NB4 (cell line): ENCODE data around the gene SLC66A3.

Experiments used
- DNase-seq: peaks from one replicate; pipeline ENCODE4 v3.0.0; 2010; ENCODE audit warnings: low read depth
- H3K4me3 ChIP-seq: one replicate; pipeline ENCODE4 v1.5.1; 2011; ENCODE audit warnings: mild to moderate bottlenecking, low read depth, low read length, moderate library complexity
- CTCF ChIP-seq: IDR thresholded peaks from one replicate; pipeline ENCODE4 v1.5.1; 2012; ENCODE audit warnings: low read depth, low read length
- MAX ChIP-seq: IDR thresholded peaks from 2 replicates; pipeline ENCODE4 v1.6.1; 2011; ENCODE audit warnings: low read depth, low read length
- MYC ChIP-seq: IDR thresholded peaks from 2 replicates; pipeline ENCODE4 v1.6.1; 2011; ENCODE audit warnings: low read depth, low read length
- POLR2A ChIP-seq: IDR thresholded peaks from 2 replicates; pipeline ENCODE4 v1.6.1; 2011; ENCODE audit warnings: mild to moderate bottlenecking; ENCODE audit not compliant: insufficient read length; ENCODE audit errors: extremely low read depth

SLC66A3 gene

DNA sequence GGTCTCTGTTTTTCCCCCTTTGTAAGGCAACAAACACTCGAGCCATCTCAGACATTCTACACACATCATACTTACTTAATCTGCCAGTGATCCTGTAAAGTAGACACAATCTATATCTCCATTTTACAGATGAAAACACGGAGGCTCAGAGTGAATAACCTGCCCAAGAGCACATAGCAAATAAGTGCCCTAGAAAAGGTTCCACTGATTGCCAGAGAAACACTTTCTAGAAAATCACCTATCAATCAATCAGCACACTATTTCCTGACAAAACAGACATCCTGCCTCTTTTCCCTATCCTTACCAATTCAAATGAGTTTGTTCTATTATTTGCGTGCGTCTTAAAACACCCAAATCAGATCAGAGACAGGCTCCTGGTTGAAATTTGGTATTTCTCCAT, 23.9 kb downstream of the SLC66A3 start:
- no peak for TF ChIP-seq CTCF
- TF ChIP-seq POLR2A: no peak
- TF ChIP-seq MYC: no peak
- no peak for TF ChIP-seq MAX
- DNase-seq: no peak
- no peak overlapping the region for H3K4me3 ChIP-seq

GRCh38 chr2:11179899-11180298, 24.6 kb downstream of the SLC66A3 start:
- TF ChIP-seq POLR2A (no peak), MAX (no peak), MYC (no peak), CTCF (no peak)
- no peak overlapping the region for H3K4me3 ChIP-seq
- no peak for DNase-seq

GRCh38 chr2:11180653-11181052, 25.4 kb downstream of the SLC66A3 start:
- TF ChIP-seq MYC (no peak), MAX (no peak), CTCF (no peak), POLR2A (no peak)
- no peak for DNase-seq
- no peak overlapping the region for H3K4me3 ChIP-seq

GRCh38 chr2:11182951-11183350, 27.7 kb downstream of the SLC66A3 start:
- H3K4me3 ChIP-seq: no peak overlapping the region
- TF ChIP-seq POLR2A (no peak), MAX (no peak), CTCF (no peak), MYC (no peak)
- DNase-seq: no peak

DNA sequence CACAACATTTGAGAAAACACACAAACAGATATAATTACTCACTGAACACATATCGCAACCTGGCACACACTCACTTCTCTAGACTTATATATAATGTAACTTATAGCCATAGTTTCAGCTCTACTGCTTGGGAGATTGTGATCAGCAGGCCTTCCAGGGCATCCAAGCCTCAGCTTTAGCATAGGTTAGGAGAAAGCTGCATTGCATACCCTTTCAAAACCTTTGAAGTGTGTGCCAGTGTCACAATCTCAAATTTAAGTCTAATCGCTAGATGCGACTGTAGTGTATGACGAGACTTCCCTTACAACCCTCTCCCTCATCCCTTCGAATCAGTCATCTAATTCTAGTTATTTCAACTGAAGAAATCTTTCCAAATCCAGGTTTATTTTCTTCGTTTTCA, 30.9 kb downstream of the SLC66A3 start:
- DNase-seq: no peak
- no peak for TF ChIP-seq MAX
- TF ChIP-seq POLR2A: no peak
- TF ChIP-seq CTCF: no peak
- TF ChIP-seq MYC: no peak
- H3K4me3 ChIP-seq: no peak overlapping the region

DNA sequence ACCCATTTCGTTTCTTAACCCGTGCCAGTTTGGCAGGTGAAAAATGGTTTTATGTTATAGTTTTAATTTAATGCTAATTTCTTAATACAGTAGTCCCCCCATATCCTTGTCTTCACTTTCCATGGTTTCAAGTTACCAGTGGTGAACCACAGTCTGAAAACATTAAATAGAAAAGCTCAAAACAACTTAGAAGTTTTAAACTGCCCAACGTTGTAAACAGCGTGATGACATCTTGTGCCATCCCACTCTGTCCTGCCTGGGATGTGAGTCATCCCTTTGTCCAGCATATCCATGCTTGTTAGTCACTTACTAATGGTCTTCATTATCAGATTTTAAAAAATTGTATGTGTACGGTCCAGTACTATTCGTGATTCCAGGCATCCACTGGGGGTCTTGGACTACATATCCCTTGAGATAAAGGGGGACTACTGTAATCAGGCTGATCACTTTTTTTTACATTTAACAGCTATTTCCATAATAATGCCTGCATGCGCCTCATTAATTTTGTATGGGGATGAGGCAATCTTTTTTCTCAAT, 31.9 kb downstream of the SLC66A3 start:
- no peak overlapping the region for H3K4me3 ChIP-seq
- DNase-seq: peak; percentile 33
- no peak for TF ChIP-seq MYC
- TF ChIP-seq MAX: no peak
- no peak for TF ChIP-seq CTCF
- no peak for TF ChIP-seq POLR2A
